Mesenteric fat pad (tissue), 1 donor: ENCODE measurements around the gene NR2F2. TPM values are rescaled to one million over a fixed set of nuclear protein-coding genes. Genes with fewer than 3 reads are reported as not detected.

Experiments used
- DNase-seq: peaks from one replicate; pipeline ENCODE4 v3.0.0-alpha.2; 2020; ENCODE audit warnings: low spot score
- total RNA-seq: library from RNA; stranded (reverse); fragmentation: NEBNext Ultra II Directional; extraction: Animal tissue kit (Norgen Biotek cat#: 25700); gene quantifications from one replicate; pipeline ENCODE4 v1.2.1, GENCODE V29; 2021
- donor health status: DM: yes; HTN: yes; CAD: no.

NR2F2 gene
- total RNA-seq, 1 donor from 2014 or later = 76.3 TPM

- DNase-seq = no peak
Measured at GRCh38 chr15:96341513-96342405, 11.3 kb downstream of the NR2F2 start.

GRCh38 chr15:96342406-96343112 lies 12.1 kb downstream of the NR2F2 start:
- no peak for DNase-seq

GRCh38 chr15:96343113-96344059 lies 12.9 kb downstream of the NR2F2 start:
- DNase-seq = no peak

GRCh38 chr15:96344060-96344705 lies 13.7 kb downstream of the NR2F2 start:
- no peak for DNase-seq

GRCh38 chr15:96344706-96345559 lies 14.4 kb downstream of the NR2F2 start:
- no peak for DNase-seq

- no peak for DNase-seq
Measured at GRCh38 chr15:96345560-96346399, 15.3 kb downstream of the NR2F2 start.

GRCh38 chr15:96346409-96346970 lies 16.0 kb downstream of the NR2F2 start:
- DNase-seq = no peak

GRCh38 chr15:96347181-96348111 lies 16.9 kb downstream of the NR2F2 start:
- no peak for DNase-seq

GRCh38 chr15:96348112-96349027 lies 17.9 kb downstream of the NR2F2 start:
- no peak for DNase-seq

- no peak for DNase-seq
Measured at GRCh38 chr15:96349034-96349856, 18.7 kb downstream of the NR2F2 start.

- no peak for DNase-seq
Measured at GRCh38 chr15:96349857-96350720, 19.6 kb downstream of the NR2F2 start.

GRCh38 chr15:96350934-96351724 lies 20.6 kb downstream of the NR2F2 start:
- no peak for DNase-seq

- no peak for DNase-seq
Measured at GRCh38 chr15:96351761-96352603, 21.5 kb downstream of the NR2F2 start.
